ENCODE measurements around the gene MRAP2.

DNA sequence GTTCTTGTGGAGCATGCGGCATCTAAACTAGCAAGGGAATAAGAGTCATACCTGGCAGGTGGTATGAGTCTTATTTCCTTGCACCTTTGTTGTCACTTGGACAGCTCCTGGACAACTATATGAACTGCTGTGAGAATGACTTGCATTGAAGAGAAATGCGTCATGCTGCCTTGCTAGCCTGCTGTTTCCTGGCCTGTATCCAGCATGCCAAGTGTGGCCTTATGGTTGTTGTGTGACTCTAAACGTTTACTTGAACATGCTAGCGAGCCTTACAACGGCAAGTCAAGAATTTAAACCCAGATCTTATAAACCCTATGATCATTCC is 103.4 kb downstream of the MRAP2 start:
- TF ChIP-seq NAIF1 (CRISPR knock-in tag; IDR thresholded peaks at IDR 0.05; ENCODE audit: borderline replicate concordance) (no peak), PBX3 (CRISPR knock-in tag; IDR thresholded peaks at IDR 0.05; ENCODE audit: borderline replicate concordance) (no peak), ATF1 (CRISPR knock-in tag; IDR thresholded peaks at IDR 0.05) (no peak), CTCF (CRISPR knock-in tag; IDR thresholded peaks at IDR 0.05) (no peak), ZNF597 (CRISPR knock-in tag; IDR thresholded peaks at IDR 0.05) (no peak), ZBTB4 (CRISPR knock-in tag; IDR thresholded peaks at IDR 0.05; ENCODE audit: borderline replicate concordance) (no peak), EP300 (IDR thresholded peaks at IDR 0.05; ENCODE audit: low read depth in 2 of 2, low read length in 2 of 2) (no peak), EP300 (CRISPR knock-in tag; IDR thresholded peaks at IDR 0.05; ENCODE audit: borderline replicate concordance) (no peak), NR2C2 (CRISPR knock-in tag; IDR thresholded peaks at IDR 0.05; ENCODE audit: borderline replicate concordance) (no peak), NFYB (CRISPR knock-in tag; IDR thresholded peaks at IDR 0.05) (no peak), PRDM4 (CRISPR knock-in tag; IDR thresholded peaks at IDR 0.05; ENCODE audit: borderline replicate concordance) (no peak)
- TF ChIP-seq, protein P1, sequence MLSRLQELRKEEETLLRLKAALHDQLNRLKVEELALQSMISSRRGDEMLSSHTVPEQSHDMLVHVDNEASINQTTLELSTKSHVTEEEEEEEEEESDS (CRISPR knock-in tag; IDR thresholded peaks at IDR 0.05; ENCODE audit: borderline replicate concordance) = no peak
